MM.1S (cell line): ENCODE data around the gene SCYGR2.

Experiments used
- DNase-seq: peaks from one replicate; pipeline ENCODE4 v3.0.0-alpha.2; 2015
- H2AFZ ChIP-seq: fragments of 300-600 bp; sonication (generic); 2 replicates; pipeline ENCODE4 v1.6.0; 2016; ENCODE audit warnings: antibody characterized with exemption, low read length
- H3F3A ChIP-seq: fragments of 300-600 bp; sonication (generic); 2 replicates; pipeline ENCODE4 v1.6.1; 2016; ENCODE audit warnings: mild to moderate bottlenecking, antibody characterized with exemption, low read length, moderate library complexity, mixed read lengths; ENCODE audit not compliant: insufficient read depth
- H3K27ac ChIP-seq: fragments of 300-600 bp; sonication (generic); 2 replicates; pipeline ENCODE4 v1.5.1; 2016; ENCODE audit warnings: mild to moderate bottlenecking, low read length
- H3K27me3 ChIP-seq: fragments of 300-600 bp; sonication (generic); replicated peaks from 2 replicates; pipeline ENCODE4 v1.6.0; 2016; ENCODE audit warnings: low read length; ENCODE audit not compliant: insufficient read depth
- H3K36me3 ChIP-seq: fragments of 300-600 bp; sonication (generic); replicated peaks from 2 replicates; pipeline ENCODE4 v1.6.1; 2016; ENCODE audit warnings: mild to moderate bottlenecking, low read length, mixed read lengths; ENCODE audit not compliant: insufficient read depth
- H3K4me1 ChIP-seq: fragments of 300-600 bp; sonication (generic); 2 replicates; pipeline ENCODE4 v1.6.1; 2016; ENCODE audit warnings: low read length, mixed read lengths
- H3K4me2 ChIP-seq: fragments of 300-600 bp; sonication (generic); 2 replicates; pipeline ENCODE4 v1.6.0; 2016; ENCODE audit warnings: low read depth, low read length
- H3K4me3 ChIP-seq: fragments of 300-600 bp; sonication (generic); 2 replicates; pipeline ENCODE4 v1.5.1; 2016; ENCODE audit warnings: low read length, mixed read lengths
- H3K79me2 ChIP-seq: fragments of 300-600 bp; sonication (generic); 2 replicates; pipeline ENCODE4 v1.6.1; 2016; ENCODE audit warnings: mixed run types, low read length, mixed read lengths
- H3K9ac ChIP-seq: fragments of 300-600 bp; sonication (generic); 2 replicates; pipeline ENCODE4 v1.6.1; 2016; ENCODE audit warnings: low read length, mixed read lengths
- H3K9me2 ChIP-seq: fragments of 300-600 bp; sonication (generic); replicated peaks from 2 replicates; pipeline ENCODE4 v1.6.1; 2016; ENCODE audit warnings: mild to moderate bottlenecking, low read length, mixed read lengths; ENCODE audit not compliant: insufficient read depth
- H3K9me3 ChIP-seq: fragments of 300-600 bp; sonication (generic); replicated peaks from 2 replicates; pipeline ENCODE4 v1.6.1; 2016; ENCODE audit warnings: mild to moderate bottlenecking, low read length, mixed read lengths; ENCODE audit not compliant: insufficient read depth
- H4K20me1 ChIP-seq: fragments of 300-600 bp; sonication (generic); 2 replicates; pipeline ENCODE4 v1.6.1; 2016; ENCODE audit warnings: mild to moderate bottlenecking, low read length, moderate library complexity, mixed read lengths; ENCODE audit not compliant: insufficient read depth
- EZH2 ChIP-seq: fragments of 300-600 bp; sonication (generic); optimal IDR thresholded peaks from 2 replicates; pipeline ENCODE3; 2017; ENCODE audit warnings: low read depth, mild to moderate bottlenecking, antibody characterized with exemption, low read length, mixed read lengths
- EZH2phosphoT487 ChIP-seq: fragments of 300-600 bp; sonication (generic); IDR thresholded peaks from 2 replicates; pipeline ENCODE4 v1.6.1; 2018; ENCODE audit warnings: antibody characterized with exemption, low read length
- TF ChIP-seq, protein P1 (sequence below): fragments of 300-600 bp; sonication (generic); IDR thresholded peaks from 2 replicates; pipeline ENCODE4 v1.5.1; 2016; ENCODE audit warnings: antibody characterized with exemption, low read length, mixed read lengths

Gene SCYGR2

DNA sequence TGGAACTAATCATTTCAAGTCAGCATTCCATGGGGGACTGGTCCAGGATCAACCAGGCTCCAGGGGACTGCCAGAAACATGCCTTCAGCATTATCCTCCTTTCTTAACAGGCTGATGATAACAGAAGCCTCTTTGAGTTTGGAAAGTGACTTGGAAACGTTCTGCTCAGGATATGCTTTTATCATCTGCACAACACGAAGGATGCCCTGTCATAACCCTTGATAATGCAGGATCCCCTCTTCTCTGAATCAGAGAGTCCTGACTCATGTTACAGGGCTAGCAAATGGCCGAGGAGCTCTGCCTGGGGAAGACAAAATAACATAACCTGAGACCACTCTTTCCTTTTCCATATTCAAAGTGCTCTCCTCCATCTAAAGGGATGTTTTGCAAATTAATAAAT, 9.2 kb downstream of the SCYGR2 start:
- Histone ChIP-seq H3K27me3 (no peaks in the 10 kb centered on the region), H3K9ac (no peak overlapping the region), H2AFZ (no peak overlapping the region), H3F3A (no peaks in the 10 kb centered on the region), H4K20me1 (no peaks in the 10 kb centered on the region), H3K36me3 (no peaks in the 10 kb centered on the region), H3K79me2 (no peaks in the 10 kb centered on the region), H3K4me2 (no peak overlapping the region), H3K4me3 (no peak overlapping the region), H3K9me2 (no peaks in the 10 kb centered on the region), H3K9me3 (no peaks in the 10 kb centered on the region), H3K27ac (no peak overlapping the region), H3K4me1 (peaks cover 11% of the 10 kb centered on the region)
- no peak for DNase-seq
- no peak for TF ChIP-seq EZH2
- no peak for TF ChIP-seq EZH2phosphoT487
- TF ChIP-seq, protein P1, sequence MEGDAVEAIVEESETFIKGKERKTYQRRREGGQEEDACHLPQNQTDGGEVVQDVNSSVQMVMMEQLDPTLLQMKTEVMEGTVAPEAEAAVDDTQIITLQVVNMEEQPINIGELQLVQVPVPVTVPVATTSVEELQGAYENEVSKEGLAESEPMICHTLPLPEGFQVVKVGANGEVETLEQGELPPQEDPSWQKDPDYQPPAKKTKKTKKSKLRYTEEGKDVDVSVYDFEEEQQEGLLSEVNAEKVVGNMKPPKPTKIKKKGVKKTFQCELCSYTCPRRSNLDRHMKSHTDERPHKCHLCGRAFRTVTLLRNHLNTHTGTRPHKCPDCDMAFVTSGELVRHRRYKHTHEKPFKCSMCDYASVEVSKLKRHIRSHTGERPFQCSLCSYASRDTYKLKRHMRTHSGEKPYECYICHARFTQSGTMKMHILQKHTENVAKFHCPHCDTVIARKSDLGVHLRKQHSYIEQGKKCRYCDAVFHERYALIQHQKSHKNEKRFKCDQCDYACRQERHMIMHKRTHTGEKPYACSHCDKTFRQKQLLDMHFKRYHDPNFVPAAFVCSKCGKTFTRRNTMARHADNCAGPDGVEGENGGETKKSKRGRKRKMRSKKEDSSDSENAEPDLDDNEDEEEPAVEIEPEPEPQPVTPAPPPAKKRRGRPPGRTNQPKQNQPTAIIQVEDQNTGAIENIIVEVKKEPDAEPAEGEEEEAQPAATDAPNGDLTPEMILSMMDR: no peak

DNA sequence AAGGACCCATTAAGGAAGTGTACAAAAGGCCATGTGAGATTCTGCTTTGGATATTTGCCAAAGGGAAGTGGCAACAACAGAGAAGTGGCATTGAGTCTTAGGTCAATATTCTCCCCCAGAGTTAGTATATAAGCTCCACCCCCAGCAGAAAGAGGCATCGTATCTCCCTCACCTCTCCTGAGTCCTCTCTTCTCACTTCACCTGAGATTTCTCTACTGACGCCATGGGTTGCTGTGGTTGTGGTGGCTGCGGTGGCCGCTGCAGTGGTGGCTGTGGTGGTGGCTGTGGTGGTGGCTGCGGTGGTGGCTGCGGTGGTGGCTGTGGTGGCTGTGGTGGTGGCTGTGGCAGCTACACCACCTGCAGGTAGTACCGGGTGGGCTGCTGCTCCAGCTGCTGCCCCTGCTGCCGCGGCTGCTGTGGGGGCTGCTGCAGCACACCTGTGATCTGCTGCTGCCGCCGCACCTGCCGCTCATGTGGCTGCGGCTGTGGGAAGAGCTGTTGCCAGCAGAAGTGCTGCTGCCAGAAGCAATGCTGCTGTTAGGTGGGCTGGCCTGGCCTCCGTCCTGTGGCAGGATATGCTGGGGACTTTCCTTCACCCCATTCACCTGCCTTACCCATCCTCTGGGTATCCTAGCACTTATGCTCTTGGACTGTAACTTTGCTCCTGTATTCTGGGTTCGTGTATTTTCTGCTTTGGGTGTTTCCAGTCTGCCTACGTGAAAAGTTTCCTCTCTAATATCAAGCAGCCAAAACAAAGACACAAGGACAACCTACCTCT, 10.1 kb downstream of the SCYGR2 start:
- no peak overlapping the region for H3K9ac ChIP-seq
- H3K4me1 ChIP-seq: peaks cover 11% of the 10 kb centered on the region
- no peaks in the 10 kb centered on the region for H3K36me3 ChIP-seq
- DNase-seq: peak; percentile 39
- H3K27ac ChIP-seq: no peak overlapping the region
- no peak overlapping the region; the same call in 1 of the 2 replicates for H3K4me2 ChIP-seq
- no peaks in the 10 kb centered on the region for H4K20me1 ChIP-seq
- TF ChIP-seq EZH2phosphoT487 (no peak), EZH2 (no peak)
- TF ChIP-seq, protein P1: no peak
- no peaks in the 10 kb centered on the region for H3K79me2 ChIP-seq
- no peaks in the 10 kb centered on the region for H3F3A ChIP-seq
- no peak overlapping the region for H3K4me3 ChIP-seq
- no peak overlapping the region for H2AFZ ChIP-seq
- no peaks in the 10 kb centered on the region for H3K9me3 ChIP-seq
- H3K9me2 ChIP-seq: no peaks in the 10 kb centered on the region
- H3K27me3 ChIP-seq: no peaks in the 10 kb centered on the region

DNA sequence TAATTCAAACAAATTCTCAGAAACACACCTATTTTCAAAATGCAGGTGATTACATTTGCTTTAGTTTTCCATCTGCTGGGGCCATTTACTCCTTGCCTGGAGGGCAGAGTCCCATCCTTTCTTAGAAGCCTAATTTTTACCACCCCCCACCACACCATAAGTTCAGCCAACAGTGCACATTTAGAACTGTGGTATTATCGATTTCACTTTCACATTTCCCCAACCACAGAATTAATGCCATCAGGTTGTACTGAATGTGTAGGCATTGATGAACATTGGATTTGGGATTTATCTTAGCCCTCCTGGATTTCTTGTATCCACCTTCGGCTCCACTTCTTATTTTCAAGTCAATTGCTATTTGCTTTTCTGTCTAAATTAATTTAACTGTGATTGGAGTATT, 11.4 kb downstream of the SCYGR2 start:
- Histone ChIP-seq H3F3A (no peaks in the 10 kb centered on the region), H4K20me1 (no peaks in the 10 kb centered on the region), H3K36me3 (no peaks in the 10 kb centered on the region), H3K4me1 (peaks cover 11% of the 10 kb centered on the region), H3K79me2 (no peaks in the 10 kb centered on the region), H3K27ac (no peak overlapping the region), H2AFZ (no peak overlapping the region), H3K9me2 (no peaks in the 10 kb centered on the region), H3K4me2 (peak overlapping the region; percentile 18; the same call in 1 of the 2 replicates), H3K27me3 (no peaks in the 10 kb centered on the region), H3K9ac (no peak overlapping the region), H3K9me3 (no peaks in the 10 kb centered on the region), H3K4me3 (no peak overlapping the region)
- TF ChIP-seq, protein P1: no peak
- TF ChIP-seq EZH2 (no peak), EZH2phosphoT487 (no peak)
- DNase-seq: peak; percentile 48
